ENCODE results near the gene UBE2K.
A peak's percentile ranks its signal among the peaks of the same experiment; 100 is the strongest.

UBE2K gene

GRCh38 chr4:39825741-39826231 is 127.8 kb downstream of the UBE2K start:
- no peak for TF ChIP-seq CTCF (conservative IDR thresholded peaks at IDR 0.05; ENCODE audit: low read depth, low read length)
- DNase-seq (ENCODE audit: low read depth) = peak; percentile 62
- no peak overlapping the region for H3K4me3 ChIP-seq (ENCODE audit: low read depth, low read length)
